ENCODE measurements around the gene ECHDC1. TPM values are rescaled to one million over a fixed set of nuclear protein-coding genes. Genes with fewer than 3 reads are reported as not detected.

Gene ECHDC1
- total and polyA plus RNA-seq, 12 donors, result 25.0 to 98.7 (median 38.4) TPM

GRCh38 chr6:127277878-127278843 is 65.2 kb downstream of the ECHDC1 start:
- Histone ChIP-seq H3K27ac (no peak overlapping the region), H3K4me3 (no peak overlapping the region), H3K4me1 (replicated peaks in 1 of 2) (peaks cover 0 to 26% of the 10 kb centered on the region in 2 donors), H3K36me3 (replicated peaks in 1 of 2) (peaks cover 0 to 30% of the 10 kb centered on the region in 2 donors), H3K27me3 (no peaks in the 10 kb centered on the region), H3K9me3 (replicated peaks in 1 of 3) (no peaks in the 10 kb centered on the region)
- intact Hi-C loops (cut with DNase I), result no loop called here
- TF ChIP-seq CTCF (IDR thresholded peaks at IDR 0.05) (no peak), POLR2A (IDR thresholded peaks at IDR 0.05) (no peak)
- DNase-seq, result no peak
- 92 to 97% (median 96%) methylated on average over 3 of the region's 3 CpGs for WGBS, 4 donors

GRCh38 chr6:127276331-127276730 is 67.1 kb downstream of the ECHDC1 start:
- intact Hi-C loops (cut with DNase I), result no loop called here
- Histone ChIP-seq H3K27ac (no peak overlapping the region), H3K4me1 (replicated peaks in 1 of 2) (peaks cover 0 to 35% of the 10 kb centered on the region in 2 donors), H3K4me3 (no peak overlapping the region), H3K27me3 (no peaks in the 10 kb centered on the region), H3K36me3 (replicated peaks in 1 of 2) (peaks cover 0 to 13% of the 10 kb centered on the region in 2 donors), H3K9me3 (replicated peaks in 1 of 3) (no peaks in the 10 kb centered on the region)
- DNase-seq, result no peak
- 91 to 98% (median 95%) methylated on average over 1 of the region's 1 CpG for WGBS, 4 donors
- TF ChIP-seq POLR2A (IDR thresholded peaks at IDR 0.05), result no peak
- TF ChIP-seq CTCF (IDR thresholded peaks at IDR 0.05), result no peak

GRCh38 chr6:127273499-127273898 is 69.9 kb downstream of the ECHDC1 start:
- H3K9me3 ChIP-seq (replicated peaks in 1 of 3), result no peaks in the 10 kb centered on the region
- TF ChIP-seq CTCF (IDR thresholded peaks at IDR 0.05), result no peak
- TF ChIP-seq POLR2A (IDR thresholded peaks at IDR 0.05), result no peak
- intact Hi-C loops (cut with DNase I), result no loop called here
- WGBS, 4 donors, result 82 to 93% (median 88%) methylated on average over 2 of the region's 2 CpGs
- DNase-seq, result no peak
- H3K27ac ChIP-seq, result no peak overlapping the region
- H3K4me3 ChIP-seq, result no peak overlapping the region
- no peaks in the 10 kb centered on the region for H3K36me3 ChIP-seq (replicated peaks in 1 of 2)
- H3K27me3 ChIP-seq, result no peaks in the 10 kb centered on the region
- H3K4me1 ChIP-seq (replicated peaks in 1 of 2), result peaks cover 13 to 54% of the 10 kb centered on the region in 2 donors

GRCh38 chr6:127272576-127272975 is 70.8 kb downstream of the ECHDC1 start:
- 85 to 95% (median 88%) methylated on average over 3 of the region's 3 CpGs for WGBS, 4 donors
- no peak for TF ChIP-seq POLR2A (IDR thresholded peaks at IDR 0.05)
- TF ChIP-seq CTCF (IDR thresholded peaks at IDR 0.05), result no peak
- H3K4me3 ChIP-seq, result no peak overlapping the region
- intact Hi-C loops (cut with DNase I), result no loop called here
- peaks cover 21 to 55% of the 10 kb centered on the region in 2 donors for H3K4me1 ChIP-seq (replicated peaks in 1 of 2)
- no peak overlapping the region for H3K27ac ChIP-seq
- no peaks in the 10 kb centered on the region for H3K36me3 ChIP-seq (replicated peaks in 1 of 2)
- no peaks in the 10 kb centered on the region for H3K27me3 ChIP-seq
- no peaks in the 10 kb centered on the region for H3K9me3 ChIP-seq (replicated peaks in 1 of 3)
- DNase-seq, result no peak
